NCI-H128 (cell line): Measurements from ENCODE around the gene ANGPTL8.

Experiments used
- DNase-seq: peaks from one replicate; lab custom pipeline; 2025; ENCODE audit not compliant: unreplicated experiment; lab: John Stamatoyannopoulos, UW

Gene ANGPTL8

GRCh38 chr19:11236324-11237301 is 2.8 kb upstream of the ANGPTL8 start:
- DNase-seq = no peak

GRCh38 chr19:11237321-11237720 is 2.1 kb upstream of the ANGPTL8 start:
- no peak for DNase-seq

DNA sequence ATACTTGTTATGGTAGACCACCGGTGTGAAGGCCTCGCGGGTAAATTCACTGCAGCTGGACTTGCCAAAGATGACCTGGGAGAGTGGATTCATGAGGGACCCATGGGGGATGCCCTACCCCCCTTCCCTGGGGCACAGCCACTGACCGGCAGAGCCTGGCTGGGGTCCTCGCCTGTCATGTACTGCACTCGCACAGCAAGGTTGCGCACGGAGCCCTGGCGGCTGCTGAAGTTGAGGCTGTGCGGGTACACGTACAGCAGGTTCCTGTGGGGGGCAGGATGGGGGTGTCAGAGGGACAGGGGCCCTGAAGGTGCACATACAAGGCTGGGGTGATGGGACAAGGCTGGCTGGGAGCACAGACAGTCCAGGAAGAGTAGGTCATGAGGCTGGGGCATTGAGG is 1.4 kb upstream of the ANGPTL8 start:
- DNase-seq = no peak

DNA sequence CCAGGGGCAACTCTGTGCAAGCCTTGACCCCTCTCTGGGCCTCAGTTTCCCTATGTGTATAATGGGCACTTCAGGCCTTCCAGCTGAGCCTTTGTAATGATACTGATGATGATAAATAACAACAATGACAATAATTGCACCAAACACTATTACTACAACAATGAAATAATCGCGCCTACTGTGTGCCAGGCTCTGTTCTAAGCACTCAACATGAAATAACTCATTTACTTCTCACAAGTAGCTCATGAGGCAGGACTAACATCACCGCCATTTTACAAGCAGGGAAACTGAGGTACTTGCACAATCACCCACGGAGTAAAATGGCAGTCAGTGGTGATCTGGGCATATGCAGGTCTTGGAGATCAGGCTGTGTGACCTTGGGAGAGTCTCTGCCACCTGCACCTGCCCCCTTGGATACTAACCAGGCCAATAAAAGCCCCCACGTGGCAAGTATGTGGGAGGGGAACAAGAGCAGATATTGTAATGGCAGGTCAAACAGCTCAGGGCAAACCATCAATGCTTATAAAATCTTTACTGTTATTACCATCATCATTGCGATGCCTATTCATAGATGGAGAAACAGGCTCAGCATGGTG is 540 bp upstream of the ANGPTL8 start:
- no peak for DNase-seq

GRCh38 chr19:11240008-11240444 is 607 bp downstream of the ANGPTL8 start:
- no peak for DNase-seq

DNA sequence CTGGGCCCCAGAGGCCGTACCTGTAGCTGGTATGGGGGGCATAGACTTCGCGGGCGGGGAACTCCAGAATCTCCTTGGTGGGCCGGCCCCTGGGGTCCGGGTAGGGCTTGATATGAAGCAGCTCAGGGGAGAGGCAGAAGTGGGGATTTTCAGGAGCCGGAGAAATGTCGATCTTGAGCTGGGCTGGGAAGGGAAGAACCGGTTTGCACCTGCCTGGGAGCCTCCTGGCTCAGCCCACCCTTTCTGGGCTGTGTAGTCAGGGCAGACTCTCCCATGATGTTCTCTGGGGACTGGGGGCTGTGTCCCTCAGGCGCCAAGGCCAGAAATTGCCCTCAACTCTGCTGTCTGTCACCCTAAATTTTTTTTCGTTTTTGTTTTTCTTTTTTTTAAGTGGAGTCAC is 2.6 kb downstream of the ANGPTL8 start:
- DNase-seq = no peak

- DNase-seq = peak; percentile 31
Measured at GRCh38 chr19:11242864-11243797, 3.7 kb downstream of the ANGPTL8 start.

DNA sequence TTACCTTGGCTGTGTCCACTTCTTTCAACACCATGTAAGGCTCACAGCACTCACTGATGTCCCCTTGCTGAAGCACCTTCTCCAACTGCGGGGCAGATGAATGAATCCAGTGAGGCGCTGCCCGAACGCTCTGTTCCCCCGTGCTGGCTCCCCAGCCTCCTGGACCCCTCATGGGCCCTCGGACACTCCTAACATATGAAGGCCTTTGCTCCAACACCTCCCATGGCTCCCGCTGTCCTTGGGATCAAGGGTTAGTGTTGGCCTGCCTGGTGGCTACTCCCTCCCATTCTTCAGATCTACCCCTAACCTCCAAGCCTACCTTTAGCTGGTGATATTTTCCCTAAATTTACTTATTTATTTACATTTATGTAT is 4.4 kb downstream of the ANGPTL8 start:
- DNase-seq = no peak

- no peak for DNase-seq
Measured at GRCh38 chr19:11244846-11245589, 5.6 kb downstream of the ANGPTL8 start.

DNA sequence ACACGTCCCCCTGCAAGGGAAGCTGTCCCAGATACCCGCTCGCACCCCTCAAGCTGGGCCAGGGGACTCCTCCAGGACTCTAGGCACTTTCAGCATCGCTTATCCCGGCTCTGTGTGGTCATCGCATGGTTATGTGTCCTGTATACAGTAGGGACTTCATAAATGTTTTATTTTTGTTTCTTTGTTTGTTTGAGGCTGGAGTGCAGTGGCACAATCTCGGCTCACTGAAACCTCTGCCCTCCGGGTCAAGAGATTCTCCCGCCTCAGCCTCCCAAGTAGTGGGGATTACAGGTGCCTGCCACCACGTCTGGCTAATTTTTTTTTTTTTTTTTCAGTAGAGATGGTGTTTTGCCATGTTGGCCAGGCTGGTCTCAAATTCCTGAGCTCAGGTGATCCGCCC is 7.5 kb downstream of the ANGPTL8 start:
- DNase-seq = no peak

DNA sequence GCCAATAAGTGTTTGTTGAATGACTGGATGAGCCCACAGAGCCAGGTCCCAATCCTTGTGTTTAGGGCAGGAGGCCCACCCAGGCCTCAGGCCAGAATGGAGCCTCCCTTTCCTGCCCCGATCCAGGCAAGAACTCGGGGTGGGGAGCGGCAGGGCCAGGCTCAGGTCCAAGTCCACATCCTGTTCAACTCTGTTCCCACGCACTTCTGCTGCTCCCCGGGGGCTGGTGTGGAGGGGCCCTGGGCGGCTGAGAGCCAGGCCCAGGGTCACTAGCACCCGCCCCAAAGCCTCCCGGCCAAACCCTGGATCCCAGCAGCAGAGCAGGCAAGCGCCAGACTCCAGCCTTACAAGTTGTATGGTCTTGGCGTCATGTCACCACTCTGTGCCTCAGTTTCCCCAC is 8.0 kb downstream of the ANGPTL8 start:
- DNase-seq = no peak

- DNase-seq = no peak
Measured at GRCh38 chr19:11247934-11248333, 8.5 kb downstream of the ANGPTL8 start.

- DNase-seq = no peak
Measured at GRCh38 chr19:11248852-11249251, 9.4 kb downstream of the ANGPTL8 start.

DNA sequence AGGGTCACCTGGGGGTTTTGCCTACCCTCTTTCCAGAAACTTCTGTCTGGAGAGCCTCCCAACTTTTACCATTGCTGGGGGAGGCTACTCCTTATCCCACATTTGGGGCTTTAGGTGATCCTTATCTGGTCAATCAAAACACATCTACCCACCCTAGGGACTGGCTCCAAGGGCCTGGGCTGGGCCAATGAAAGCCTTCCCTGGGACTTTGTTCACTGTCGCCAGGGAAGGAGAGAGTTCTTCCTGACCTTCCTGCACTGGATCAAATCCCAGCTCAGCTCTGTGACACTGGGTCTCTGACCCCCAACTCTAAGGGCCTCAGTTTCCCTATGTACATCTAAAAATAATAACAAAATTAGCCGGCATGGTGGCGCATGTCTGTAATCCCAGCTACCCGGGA is 11.8 kb downstream of the ANGPTL8 start:
- DNase-seq = no peak

- no peak for DNase-seq
Measured at GRCh38 chr19:11251650-11252314, 12.4 kb downstream of the ANGPTL8 start.

- no peak for DNase-seq
Measured at GRCh38 chr19:11252665-11253355, 13.4 kb downstream of the ANGPTL8 start.

- DNase-seq = no peak
Measured at GRCh38 chr19:11254666-11255065, 15.2 kb downstream of the ANGPTL8 start.

DNA sequence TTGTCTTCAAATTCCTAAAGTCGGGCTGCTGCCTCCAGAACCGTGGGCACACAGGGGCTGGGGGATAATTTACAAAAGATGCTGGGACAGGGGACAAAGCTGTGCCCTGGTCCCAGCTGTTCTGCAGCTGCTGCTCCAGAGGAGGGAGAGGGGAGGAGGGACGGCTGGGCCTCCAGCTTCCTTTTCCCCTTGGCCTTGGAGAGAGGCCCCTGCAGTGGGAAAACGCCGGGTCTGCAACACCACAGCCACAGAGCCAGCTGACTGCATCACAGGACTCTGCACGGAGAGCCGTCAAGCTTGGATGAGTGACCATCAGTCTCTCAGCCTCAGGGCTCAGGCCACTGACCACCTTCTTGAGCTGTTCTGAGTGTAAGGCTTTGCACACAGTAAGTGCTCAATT is 16.8 kb downstream of the ANGPTL8 start:
- DNase-seq = no peak

GRCh38 chr19:11257846-11258380 is 18.5 kb downstream of the ANGPTL8 start:
- no peak for DNase-seq
